ENCODE data around the gene EPHA8. TPM values are rescaled to one million over a fixed set of nuclear protein-coding genes. Genes with fewer than 3 reads are reported as not detected.

Gene EPHA8
- total RNA-seq, 2 experiments from 2014 or later, result not detected

DNA sequence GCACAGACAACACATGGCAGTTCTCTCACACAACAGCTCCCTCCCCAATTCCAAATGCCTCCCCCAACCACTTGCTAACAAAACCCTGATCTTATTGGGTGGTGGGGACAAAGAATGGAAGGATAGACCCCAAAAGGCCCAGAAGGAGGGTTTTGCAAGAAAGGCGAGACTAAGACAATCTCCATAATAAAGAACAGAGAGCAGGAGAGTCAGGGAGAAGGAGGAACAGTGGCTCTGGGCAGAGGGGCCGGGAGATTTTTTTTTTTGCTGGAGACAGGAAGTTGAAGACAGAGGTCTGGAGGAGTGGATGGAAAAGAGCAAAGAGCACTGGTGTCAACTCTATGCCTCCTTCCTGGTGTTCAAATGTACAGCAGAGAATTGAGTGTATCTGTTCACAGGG lies 66.6 kb downstream of the EPHA8 start:
- no peak overlapping the region for H3K27ac Mint-ChIP-seq
- peaks cover 20% of the 10 kb centered on the region for H3K27me3 Mint-ChIP-seq
- H3K36me3 Mint-ChIP-seq (ENCODE audit: low read depth), result no peaks in the 10 kb centered on the region
- ChIA-PET CTCF (no interaction called here), POLR2A (no interaction called here)
- H3K4me3 Mint-ChIP-seq, result no peak overlapping the region
- H3K4me1 Mint-ChIP-seq, result no peaks in the 10 kb centered on the region
- H3K9me3 Mint-ChIP-seq, result no peaks in the 10 kb centered on the region
- no peak for DNase-seq

DNA sequence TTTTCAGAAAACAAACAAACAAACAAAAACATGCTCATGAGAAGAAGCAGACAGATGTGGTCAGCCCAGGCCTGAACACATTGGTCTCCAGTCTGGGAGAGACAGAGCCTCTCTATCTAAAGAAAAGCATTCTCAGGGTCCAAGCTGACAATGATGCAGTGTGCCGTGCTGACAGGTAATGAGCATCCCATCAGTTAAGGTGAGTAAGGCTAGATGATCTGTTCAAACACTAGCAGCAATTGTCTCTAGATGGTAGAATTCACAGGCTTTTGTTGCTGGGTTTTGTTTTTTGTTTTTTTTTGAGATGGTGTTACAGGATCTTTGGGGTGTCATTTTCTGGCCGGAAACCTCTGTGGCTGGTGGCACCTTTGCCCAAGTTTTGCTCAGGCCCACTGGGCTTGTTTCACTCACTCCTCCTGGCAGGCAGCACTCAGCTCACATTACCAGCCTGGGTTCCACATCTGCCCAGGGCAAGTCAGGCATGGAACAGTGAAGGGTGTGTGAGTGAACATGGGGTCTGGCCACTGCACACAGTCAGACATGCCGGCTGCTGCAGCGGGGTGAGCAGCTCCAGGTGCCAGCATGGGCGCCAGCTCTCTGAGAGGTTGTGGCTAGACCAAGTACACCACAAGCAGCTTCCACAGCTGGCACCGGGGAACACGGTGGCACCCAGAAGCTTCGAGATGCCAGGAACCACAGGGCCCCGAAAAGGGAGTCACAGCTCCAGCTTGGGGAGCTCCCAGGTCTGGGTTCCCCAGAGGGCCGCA lies 70.6 kb downstream of the EPHA8 start:
- Mint-ChIP-seq H3K4me3 (no peak overlapping the region), H3K9me3 (no peaks in the 10 kb centered on the region), H3K27ac (no peak overlapping the region), H3K4me1 (no peaks in the 10 kb centered on the region), H3K27me3 (peaks cover 20% of the 10 kb centered on the region), H3K36me3 (ENCODE audit: low read depth) (no peaks in the 10 kb centered on the region)
- CTCF ChIA-PET, result no interaction called here
- POLR2A ChIA-PET, result no interaction called here
- no peak for DNase-seq

DNA sequence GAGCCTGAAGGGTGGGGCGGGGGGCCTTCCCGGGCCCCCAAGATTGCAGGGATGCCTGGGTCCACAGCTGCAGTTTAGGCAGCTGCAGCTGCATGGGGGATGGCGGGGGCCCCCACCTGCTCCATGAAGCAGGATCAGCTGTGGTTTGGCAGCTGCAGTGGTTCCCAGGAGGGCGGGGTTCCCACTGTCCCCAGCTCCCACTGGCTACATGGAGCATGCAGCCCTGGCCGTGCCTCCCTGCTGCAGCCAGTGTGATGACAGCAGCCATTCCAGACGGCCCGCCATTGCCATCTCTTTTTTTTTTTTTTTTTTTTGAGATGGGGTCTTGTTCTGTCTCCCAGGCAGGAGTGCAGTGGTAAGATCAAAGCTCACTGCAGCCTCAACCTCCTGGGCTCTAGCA lies 72.1 kb downstream of the EPHA8 start:
- Mint-ChIP-seq H3K27me3 (peaks cover 10% of the 10 kb centered on the region), H3K36me3 (ENCODE audit: low read depth) (no peaks in the 10 kb centered on the region), H3K4me3 (no peak overlapping the region), H3K4me1 (no peaks in the 10 kb centered on the region), H3K27ac (no peak overlapping the region), H3K9me3 (no peaks in the 10 kb centered on the region)
- ChIA-PET CTCF (no interaction called here), POLR2A (no interaction called here)
- no peak for DNase-seq

DNA sequence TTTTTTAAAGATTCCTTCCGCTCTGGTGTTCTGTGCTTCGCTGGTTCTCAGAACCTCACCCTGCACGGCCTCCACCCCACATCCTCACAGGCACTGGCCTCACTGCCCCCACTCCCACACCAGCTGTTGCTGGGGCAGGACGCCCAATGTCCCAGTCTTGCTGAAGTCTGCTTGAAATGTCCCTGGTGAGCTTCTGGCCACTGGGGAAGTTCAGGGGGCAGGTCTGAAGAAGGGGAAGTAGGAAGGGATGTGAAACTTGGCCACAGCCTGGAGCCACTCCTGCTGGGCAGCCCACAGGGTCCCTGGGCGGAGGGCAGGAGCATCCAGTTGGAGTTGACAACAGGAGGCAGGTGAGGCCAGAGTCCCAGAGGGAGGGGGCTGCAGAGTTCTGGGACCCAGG lies 73.1 kb downstream of the EPHA8 start, which contains the start of gene C1QA:
TSS of gene C1QA (plus strand) at position 276 of the 400 bp plus-strand sequence. CDS start 989 bp downstream, outside the sequence.
- peaks cover 8% of the 10 kb centered on the region for H3K27me3 Mint-ChIP-seq
- no peak within 1 kb of the TSS for H3K27ac Mint-ChIP-seq
- no peak for DNase-seq
- ChIA-PET CTCF (no interaction called here), POLR2A (no interaction called here)
- H3K4me1 Mint-ChIP-seq, result no peaks in the 10 kb centered on the region
- no peaks in the 10 kb centered on the region for H3K36me3 Mint-ChIP-seq (ENCODE audit: low read depth)
- no peak within 1 kb of the TSS for H3K4me3 Mint-ChIP-seq
- no peaks in the 10 kb centered on the region for H3K9me3 Mint-ChIP-seq

DNA sequence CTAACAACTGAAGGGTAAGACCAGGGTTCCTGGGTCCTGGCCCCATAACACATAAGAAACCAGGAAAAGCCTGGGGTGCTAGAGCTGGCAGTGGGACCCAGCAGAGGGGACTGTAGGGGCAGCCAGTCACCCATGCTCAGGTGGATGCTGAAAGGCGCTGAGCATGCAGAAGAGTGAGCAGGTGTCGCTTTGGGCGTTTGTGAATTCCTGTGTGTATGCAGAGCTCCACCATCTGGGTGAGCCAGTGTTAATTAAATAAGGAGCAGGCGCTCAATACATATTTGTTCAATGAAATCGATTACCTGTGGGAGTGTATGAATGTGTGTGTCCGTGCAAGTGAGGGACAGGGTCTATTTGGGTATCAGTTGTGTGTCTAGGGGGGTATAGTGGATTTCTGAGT lies 73.6 kb downstream of the EPHA8 start:
- ChIA-PET POLR2A (no interaction called here), CTCF (no interaction called here)
- Mint-ChIP-seq H3K4me3 (no peak overlapping the region), H3K27me3 (peaks cover 5% of the 10 kb centered on the region), H3K9me3 (no peaks in the 10 kb centered on the region), H3K27ac (no peak overlapping the region), H3K36me3 (ENCODE audit: low read depth) (no peaks in the 10 kb centered on the region), H3K4me1 (no peaks in the 10 kb centered on the region)
- DNase-seq, result no peak

DNA sequence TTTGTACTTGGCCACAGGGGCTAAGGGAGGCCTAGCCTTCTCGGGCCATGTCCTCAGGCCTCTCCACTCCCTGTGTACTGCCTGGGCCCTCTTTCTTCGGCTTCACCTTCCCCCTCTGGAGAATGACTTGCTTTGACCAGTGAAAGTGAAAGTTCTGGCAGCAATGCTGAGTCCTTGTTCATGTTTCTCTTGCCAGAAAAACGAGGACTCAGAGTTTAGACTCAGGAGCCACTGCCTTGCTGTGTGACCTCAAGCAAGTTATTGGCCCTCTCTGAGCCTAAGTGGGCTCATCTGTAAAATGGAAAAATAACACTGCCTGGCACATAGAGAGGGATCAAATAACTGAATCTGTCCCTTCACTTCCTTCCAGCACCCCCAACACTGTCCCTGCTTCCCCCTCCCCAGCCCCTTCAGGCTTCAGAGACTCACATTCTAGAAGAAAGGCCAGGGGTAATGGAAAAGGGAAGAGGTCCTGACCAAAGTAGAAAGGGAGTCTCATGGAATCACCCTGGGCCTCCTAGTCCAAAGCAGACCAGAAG lies 74.7 kb downstream of the EPHA8 start:
- no peaks in the 10 kb centered on the region for H3K36me3 Mint-ChIP-seq (ENCODE audit: low read depth)
- CTCF ChIA-PET, result no interaction called here
- POLR2A ChIA-PET, result no interaction called here
- peaks cover 5% of the 10 kb centered on the region for H3K27me3 Mint-ChIP-seq
- H3K9me3 Mint-ChIP-seq, result no peaks in the 10 kb centered on the region
- no peak overlapping the region for H3K27ac Mint-ChIP-seq
- H3K4me1 Mint-ChIP-seq, result no peaks in the 10 kb centered on the region
- no peak for DNase-seq
- no peak overlapping the region for H3K4me3 Mint-ChIP-seq

DNA sequence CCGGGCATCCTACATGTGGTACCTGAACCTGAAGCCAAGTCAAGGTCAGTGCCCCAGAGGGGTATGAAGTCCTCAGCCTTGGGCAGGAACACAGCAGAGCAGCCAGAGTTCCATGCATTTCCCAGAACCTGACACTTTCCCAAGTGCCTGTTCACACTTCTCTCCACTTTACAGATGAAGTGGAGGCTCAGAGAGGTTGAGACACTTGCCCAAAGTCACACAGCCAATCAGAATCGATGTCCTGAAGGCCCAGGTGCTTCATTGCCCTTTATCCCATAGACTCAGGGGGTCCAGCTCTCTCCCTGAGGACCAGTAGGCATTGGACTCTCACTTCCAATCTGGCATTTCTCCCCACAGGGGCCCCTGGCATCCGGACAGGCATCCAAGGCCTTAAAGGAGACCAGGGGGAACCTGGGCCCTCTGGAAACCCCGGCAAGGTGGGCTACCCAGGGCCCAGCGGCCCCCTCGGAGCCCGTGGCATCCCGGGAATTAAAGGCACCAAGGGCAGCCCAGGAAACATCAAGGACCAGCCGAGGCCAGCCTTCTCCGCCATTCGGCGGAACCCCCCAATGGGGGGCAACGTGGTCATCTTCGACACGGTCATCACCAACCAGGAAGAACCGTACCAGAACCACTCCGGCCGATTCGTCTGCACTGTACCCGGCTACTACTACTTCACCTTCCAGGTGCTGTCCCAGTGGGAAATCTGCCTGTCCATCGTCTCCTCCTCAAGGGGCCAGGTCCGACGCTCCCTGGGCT lies 75.4 kb downstream of the EPHA8 start:
- DNase-seq, result no peak
- Mint-ChIP-seq H3K4me1 (no peaks in the 10 kb centered on the region), H3K27me3 (peaks cover 3% of the 10 kb centered on the region), H3K9me3 (no peaks in the 10 kb centered on the region), H3K4me3 (no peak overlapping the region), H3K27ac (no peak overlapping the region), H3K36me3 (ENCODE audit: low read depth) (no peaks in the 10 kb centered on the region)
- ChIA-PET POLR2A (no interaction called here), CTCF (no interaction called here)

DNA sequence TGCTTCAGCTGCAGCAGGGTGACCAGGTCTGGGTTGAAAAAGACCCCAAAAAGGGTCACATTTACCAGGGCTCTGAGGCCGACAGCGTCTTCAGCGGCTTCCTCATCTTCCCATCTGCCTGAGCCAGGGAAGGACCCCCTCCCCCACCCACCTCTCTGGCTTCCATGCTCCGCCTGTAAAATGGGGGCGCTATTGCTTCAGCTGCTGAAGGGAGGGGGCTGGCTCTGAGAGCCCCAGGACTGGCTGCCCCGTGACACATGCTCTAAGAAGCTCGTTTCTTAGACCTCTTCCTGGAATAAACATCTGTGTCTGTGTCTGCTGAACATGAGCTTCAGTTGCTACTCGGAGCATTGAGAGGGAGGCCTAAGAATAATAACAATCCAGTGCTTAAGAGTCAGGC lies 76.0 kb downstream of the EPHA8 start:
- Mint-ChIP-seq H3K4me1 (no peaks in the 10 kb centered on the region), H3K27ac (no peak overlapping the region), H3K27me3 (no peaks in the 10 kb centered on the region), H3K4me3 (no peak overlapping the region), H3K36me3 (ENCODE audit: low read depth) (no peaks in the 10 kb centered on the region), H3K9me3 (no peaks in the 10 kb centered on the region)
- no peak for DNase-seq
- ChIA-PET POLR2A (no interaction called here), CTCF (interaction anchor here (1.1 kb wide), 1 partner anchor 219 kb away, joined by 3 read pairs; no protein-coding TSS in a partner anchor)

DNA sequence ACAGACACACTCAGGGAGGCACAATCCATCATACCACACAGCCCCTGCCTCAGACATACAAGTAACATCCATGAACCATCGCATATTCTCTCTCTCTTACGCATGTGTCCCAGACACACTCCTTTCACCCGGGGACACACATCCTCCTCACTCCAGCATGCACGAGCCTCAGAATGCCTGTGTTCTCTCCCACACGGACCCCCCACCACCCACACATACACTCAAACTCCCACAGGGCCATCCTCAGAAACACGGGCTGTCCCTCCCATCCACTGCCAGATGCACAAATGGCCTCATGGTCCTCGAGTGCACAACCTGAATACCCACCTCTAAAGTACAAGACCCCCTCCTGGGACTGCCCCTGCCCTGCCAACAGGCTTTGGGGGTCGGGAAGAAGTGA lies 78.0 kb downstream of the EPHA8 start:
- no peaks in the 10 kb centered on the region for H3K4me1 Mint-ChIP-seq
- no peak overlapping the region for H3K4me3 Mint-ChIP-seq
- H3K27ac Mint-ChIP-seq, result no peak overlapping the region
- H3K9me3 Mint-ChIP-seq, result no peaks in the 10 kb centered on the region
- ChIA-PET POLR2A (no interaction called here), CTCF (interaction anchor here (1.0 to 2.1 kb wide), 3 partner anchors 10 to 221 kb away, joined by 3 to 9 read pairs (median 5); no protein-coding TSS in a partner anchor)
- H3K27me3 Mint-ChIP-seq, result peaks cover 4% of the 10 kb centered on the region
- no peak for DNase-seq
- H3K36me3 Mint-ChIP-seq (ENCODE audit: low read depth), result no peaks in the 10 kb centered on the region

DNA sequence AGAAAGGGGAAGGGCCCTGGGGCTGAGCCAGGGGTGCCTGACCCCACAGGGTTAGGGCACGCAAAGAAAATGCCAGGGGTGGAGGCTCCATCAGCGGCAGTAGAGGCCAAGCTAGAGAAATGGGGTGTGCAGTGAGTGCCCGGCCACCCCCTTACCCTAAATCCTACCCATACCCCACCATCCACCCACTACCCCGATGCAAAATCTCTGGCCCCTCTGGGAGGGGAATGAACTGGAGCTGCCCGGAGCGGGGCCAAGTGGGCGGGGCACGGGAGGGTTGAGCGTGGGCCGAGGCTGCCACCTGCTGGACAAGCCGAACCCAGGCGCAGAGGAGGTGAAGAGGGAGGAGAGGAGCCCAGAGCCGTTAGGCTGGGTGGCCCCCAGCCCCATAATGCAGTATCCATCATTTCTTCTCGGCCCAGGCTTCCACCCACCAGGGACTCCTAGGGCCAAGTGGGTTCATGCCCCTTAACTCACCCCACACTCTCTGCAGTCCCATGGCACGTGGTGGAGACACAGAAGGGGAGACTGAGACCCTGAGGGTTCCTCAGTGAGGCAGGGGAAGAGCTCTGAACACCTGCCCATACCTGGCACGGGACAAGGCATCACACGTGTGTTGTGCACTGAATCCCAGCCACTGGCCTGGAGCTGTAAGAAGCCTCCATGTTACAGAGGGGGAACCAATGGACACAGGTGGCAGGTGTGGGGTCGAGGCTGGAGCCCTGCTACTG lies 78.8 kb downstream of the EPHA8 start:
- CTCF ChIA-PET, result interaction anchor here (1.0 to 2.1 kb wide), 4 partner anchors 10 to 222 kb away, joined by 3 to 9 read pairs (median 4); no protein-coding TSS in a partner anchor
- Mint-ChIP-seq H3K9me3 (no peaks in the 10 kb centered on the region), H3K27me3 (peaks cover 4% of the 10 kb centered on the region), H3K27ac (no peak overlapping the region), H3K4me3 (no peak overlapping the region), H3K36me3 (ENCODE audit: low read depth) (no peaks in the 10 kb centered on the region), H3K4me1 (no peaks in the 10 kb centered on the region)
- peak; percentile 71 for DNase-seq
- POLR2A ChIA-PET, result no interaction called here

DNA sequence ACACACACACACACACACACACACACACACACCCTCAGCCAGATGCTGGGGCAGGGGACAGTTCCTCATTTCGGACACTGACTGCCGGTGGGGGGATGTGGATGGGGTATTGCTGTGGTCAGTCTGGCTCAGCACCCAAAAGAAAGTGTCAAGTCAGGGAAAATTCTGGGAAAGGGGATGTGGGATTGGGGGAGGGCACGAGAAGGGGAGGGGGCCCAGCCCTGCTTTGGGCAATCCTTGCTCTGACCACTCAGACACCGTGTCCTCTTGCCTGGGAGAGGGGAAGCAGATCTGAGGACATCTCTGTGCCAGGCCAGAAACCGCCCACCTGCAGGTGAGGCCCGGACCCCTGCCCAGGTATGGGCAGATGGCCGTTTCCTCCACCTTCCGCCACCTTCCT lies 80.1 kb downstream of the EPHA8 start, which contains the start of gene C1QC:
TSS of gene C1QC (plus strand) at position 253 of the 400 bp plus-strand sequence. CDS start 391 bp downstream, outside the sequence.
- no peaks in the 10 kb centered on the region for H3K9me3 Mint-ChIP-seq
- ChIA-PET CTCF (no interaction called here), POLR2A (no interaction called here)

DNA sequence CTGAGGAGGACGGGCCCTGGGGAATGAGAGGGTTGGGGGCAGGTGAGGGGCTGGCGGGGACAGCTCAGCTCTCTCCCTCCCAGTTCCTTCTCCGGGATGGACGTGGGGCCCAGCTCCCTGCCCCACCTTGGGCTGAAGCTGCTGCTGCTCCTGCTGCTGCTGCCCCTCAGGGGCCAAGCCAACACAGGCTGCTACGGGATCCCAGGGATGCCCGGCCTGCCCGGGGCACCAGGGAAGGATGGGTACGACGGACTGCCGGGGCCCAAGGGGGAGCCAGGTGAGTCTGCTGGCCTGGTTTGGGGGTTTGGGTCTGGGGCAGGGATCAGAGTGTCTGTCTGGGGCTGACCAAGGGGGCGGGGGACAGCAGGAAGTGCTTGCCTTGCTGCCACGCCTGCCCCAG lies 80.6 kb downstream of the EPHA8 start:
- Mint-ChIP-seq H3K27ac (no peak overlapping the region), H3K9me3 (no peaks in the 10 kb centered on the region), H3K4me3 (no peak overlapping the region), H3K36me3 (ENCODE audit: low read depth) (no peaks in the 10 kb centered on the region), H3K4me1 (no peaks in the 10 kb centered on the region), H3K27me3 (peaks cover 4% of the 10 kb centered on the region)
- ChIA-PET POLR2A (no interaction called here), CTCF (no interaction called here)
- no peak for DNase-seq

More for the DNA sequence above, 80.1 kb downstream of the EPHA8 start, which contains the start of gene C1QC:
- H3K4me3 Mint-ChIP-seq, result no peak within 1 kb of the TSS
- no peaks in the 10 kb centered on the region for H3K36me3 Mint-ChIP-seq (ENCODE audit: low read depth)
- no peak within 1 kb of the TSS for H3K27ac Mint-ChIP-seq
- no peak for DNase-seq
- H3K4me1 Mint-ChIP-seq, result no peaks in the 10 kb centered on the region
- peaks cover 4% of the 10 kb centered on the region for H3K27me3 Mint-ChIP-seq

DNA sequence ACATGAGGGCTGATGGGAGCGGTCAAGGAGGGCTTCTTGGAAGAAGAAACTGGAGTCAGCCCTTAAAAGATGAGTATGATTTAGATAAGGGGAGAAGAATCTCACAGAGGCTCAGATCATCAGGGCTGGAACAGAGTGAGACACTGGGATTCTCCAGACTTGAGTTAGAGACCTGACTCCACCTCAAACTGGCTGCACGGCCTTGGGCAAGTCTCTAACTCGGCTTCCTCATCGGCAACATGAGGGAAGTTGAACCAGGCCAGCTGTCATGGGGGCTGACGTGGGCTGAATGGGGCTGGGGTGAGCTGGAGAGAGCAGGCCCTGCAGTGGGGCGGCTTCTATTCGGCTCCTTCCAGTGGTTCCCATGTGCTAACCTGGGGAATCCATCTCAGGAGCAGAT lies 82.6 kb downstream of the EPHA8 start:
- Mint-ChIP-seq H3K36me3 (ENCODE audit: low read depth) (no peaks in the 10 kb centered on the region), H3K9me3 (no peaks in the 10 kb centered on the region), H3K4me3 (no peak overlapping the region), H3K27me3 (peaks cover 4% of the 10 kb centered on the region), H3K27ac (no peak overlapping the region), H3K4me1 (no peaks in the 10 kb centered on the region)
- no peak for DNase-seq
- ChIA-PET CTCF (no interaction called here), POLR2A (no interaction called here)

Data from activated CD4-positive, alpha-beta memory T cell treated with anti-CD3 and anti-CD28 coated beads, Interleukin-2, amount 10 ng/mL, durations not matched to agents 7 days and 5 days (primary cell).